DMS 273 treated with DMSO at 0.1 percent for 48 hours (cell line): ENCODE results near the gene SEMA5A.

Source experiments
- DNase-seq: peaks from one replicate; lab custom pipeline; 2025; lab: John Stamatoyannopoulos, UW

SEMA5A gene

DNA sequence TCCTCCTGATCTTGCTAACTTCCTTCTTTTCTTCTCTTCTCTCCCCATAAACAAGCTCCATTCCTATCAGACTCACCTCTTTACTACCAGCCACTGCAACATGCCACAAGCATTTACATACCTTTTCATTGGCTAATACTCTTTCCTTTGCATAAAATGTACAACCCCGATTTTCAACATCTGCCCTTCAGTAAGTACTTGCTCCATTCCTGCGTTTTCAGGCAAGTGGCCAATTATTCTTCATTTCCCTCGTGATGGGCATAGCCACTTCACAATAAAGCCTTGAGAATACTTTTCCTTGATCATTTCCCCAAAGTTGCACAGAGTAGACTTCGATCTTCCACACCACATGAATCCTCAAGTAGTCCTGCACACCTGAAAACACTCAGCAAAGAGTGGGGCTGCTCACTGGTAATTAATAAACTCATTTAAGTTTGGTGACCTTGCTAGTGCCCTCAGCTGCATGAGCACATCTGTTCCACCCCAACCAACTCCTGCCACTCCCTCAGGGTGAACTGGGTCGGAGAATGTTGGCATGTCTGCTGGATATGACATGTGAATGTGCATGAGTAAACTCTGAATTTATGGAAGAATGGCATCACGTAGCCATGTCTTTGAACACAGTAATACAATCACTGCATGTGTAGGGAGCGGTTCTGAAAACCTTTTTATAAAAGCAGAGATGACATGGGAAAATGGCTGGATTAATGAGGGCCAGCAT, 535.8 kb downstream of the SEMA5A start:
- DNase-seq = no peak

DNA sequence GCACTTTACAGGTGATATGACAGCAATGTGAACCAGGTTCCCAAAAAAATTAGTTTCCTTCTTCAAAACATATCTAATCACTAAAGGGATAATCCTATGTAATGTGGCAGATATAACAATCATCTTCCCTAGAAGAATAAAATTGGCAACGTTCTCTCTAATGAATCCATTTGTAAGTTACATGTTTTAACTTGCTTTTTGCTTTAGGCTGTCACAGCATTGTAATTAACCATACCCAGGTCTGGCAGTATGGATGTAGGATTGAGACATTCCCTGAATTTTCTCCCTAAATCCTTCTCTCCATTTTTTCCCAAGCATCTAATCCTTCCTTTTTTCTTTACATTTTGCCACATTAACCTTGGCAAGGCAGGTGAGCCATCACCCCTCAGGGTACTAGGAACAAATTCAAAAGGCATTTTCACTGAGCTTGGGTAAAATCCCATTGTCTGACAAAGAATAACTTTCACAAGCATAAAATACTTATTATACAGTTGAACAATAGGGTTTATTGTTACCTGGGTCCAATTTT, 548.3 kb downstream of the SEMA5A start:
- DNase-seq = no peak

DNA sequence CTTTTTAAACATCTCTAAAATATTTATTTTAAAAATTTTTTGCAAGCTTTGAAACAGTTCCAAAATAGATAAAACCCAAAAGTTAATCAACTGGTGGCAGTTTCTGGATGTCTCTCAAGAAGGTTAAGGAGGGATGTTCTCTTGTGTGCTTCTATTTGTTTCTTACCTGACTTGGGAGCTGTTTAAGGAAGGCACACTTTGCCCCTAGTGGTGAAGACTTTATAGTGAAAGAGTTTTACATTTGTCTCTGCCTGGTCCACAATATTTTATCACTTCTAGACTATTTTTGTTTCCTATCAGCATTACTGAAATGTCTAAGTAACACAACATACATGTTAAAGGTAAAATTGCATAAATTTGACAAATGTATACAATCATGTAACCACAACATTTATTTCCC, 552.8 kb downstream of the SEMA5A start:
- DNase-seq = no peak
